ENCODE results near the gene SEMA4G.

The SEMA4G gene

DNA sequence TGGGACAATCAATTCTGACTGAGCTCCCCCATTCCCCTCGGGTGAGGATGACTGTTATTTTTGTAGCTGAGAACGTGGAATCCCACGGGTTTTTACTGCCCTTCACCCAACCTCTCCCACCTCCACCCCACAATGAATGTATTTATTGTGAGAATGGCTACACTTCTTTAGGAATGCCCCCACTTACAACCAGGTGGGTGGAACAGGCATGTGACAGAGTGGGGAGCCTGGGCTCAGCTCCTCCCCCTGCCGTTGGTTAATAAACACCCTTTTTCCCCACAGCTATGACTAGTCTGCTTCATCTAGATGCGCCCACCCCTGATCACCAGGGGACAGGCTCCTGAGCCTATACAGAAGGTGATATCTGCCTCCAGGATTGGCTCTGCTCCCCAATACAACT, 16.0 kb downstream of the SEMA4G start:
- peak in 1 of 10 donors; percentile 59 for DNase-seq
- intact Hi-C loops (cut with DNase I): loop anchor here (10.0 kb wide), 1 partner anchor 71 kb away; the partner anchor contains the start of gene SLF2

DNA sequence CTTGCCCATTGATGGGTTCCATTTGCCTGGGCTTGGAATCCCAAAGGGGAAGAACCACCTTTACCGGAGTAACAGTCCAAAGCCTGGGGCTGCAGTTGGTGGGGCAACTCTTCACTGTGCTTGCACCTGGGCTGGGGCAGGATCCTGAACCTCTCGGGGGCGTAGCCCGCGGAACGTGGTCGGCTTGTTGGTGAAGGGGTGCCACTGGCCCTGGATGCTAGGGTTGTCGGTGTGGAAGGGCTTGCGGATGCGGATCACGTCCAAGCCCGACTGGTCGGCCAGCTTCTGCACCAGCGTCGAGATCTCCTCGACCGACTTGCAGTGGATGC, 17.3 kb downstream of the SEMA4G start:
- peak in 2 of 10 donors; percentile 70 to 81 for DNase-seq
- intact Hi-C loops (cut with DNase I): loop anchor here (10.0 kb wide), 1 partner anchor 72 kb away; the partner anchor contains the start of gene SLF2

DNA sequence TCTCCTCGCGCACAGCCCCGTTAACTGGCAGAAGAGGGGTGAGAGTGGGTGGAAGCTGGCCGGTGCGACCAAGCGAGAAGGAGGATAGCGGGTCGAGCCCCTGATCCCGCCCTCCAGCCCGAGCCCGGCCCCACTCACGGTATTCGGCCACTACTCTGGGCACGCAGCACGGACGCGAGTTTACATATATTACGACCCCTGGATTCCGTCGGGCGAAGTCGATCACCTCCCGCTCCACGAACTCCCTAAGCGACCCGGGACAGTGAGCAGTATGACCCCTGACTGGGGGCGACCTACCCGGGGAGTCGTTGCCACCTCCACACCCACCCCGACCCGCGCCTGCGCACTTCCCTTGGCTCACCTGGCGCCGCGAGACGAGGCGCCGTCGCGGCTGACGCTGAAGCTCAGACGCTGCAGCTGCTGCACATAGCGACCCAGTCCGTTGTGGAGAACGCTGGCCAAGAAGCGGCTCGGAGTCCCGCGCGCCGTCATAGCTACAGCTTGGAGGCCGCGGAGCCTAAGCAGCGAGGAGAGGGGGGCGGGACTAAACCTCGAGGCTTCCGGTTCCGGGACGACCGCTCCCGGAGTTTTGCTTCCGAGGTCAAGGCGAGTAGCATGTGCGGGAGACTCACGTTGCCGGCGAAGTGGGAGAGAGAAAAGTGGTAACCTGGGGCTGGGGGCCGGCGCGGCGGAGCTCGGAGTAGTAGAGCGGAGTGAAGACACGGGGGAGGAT, 17.8 kb downstream of the SEMA4G start, which contains the start of the genes MRPL43 and TWNK:
MRPL43 (minus strand) TSS at position 546 of the 733 bp plus-strand sequence; CDS start at position 492, 54 bp downstream.
TWNK (plus strand) TSS at position 592 of the 733 bp plus-strand sequence. CDS start 668 bp downstream, outside the sequence.
- intact Hi-C loops (cut with DNase I): loop anchor here (10.0 kb wide), 1 partner anchor 72 kb away; the partner anchor contains the start of gene SLF2
- peak; percentile 87 to 99 (median 91) for DNase-seq

DNA sequence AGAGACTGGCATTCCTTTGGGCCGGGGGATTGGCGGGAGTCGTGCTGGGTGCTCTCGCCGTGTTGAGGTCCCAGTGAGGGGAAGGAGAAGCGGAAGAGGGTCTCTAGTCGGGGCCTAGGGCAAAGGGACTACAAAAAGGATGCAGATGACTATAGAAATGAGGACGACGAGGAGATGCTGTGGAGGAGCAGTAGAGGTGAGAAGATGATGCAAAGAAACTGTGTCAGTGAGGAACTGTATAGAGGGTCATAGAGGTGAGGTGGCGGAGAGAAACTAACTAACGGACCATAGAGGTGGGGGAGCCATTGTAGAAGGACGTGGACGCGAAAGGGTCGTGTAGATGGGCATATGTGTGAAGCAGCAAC, 18.4 kb downstream of the SEMA4G start:
- peak in 1 of 10 donors; percentile 1 for DNase-seq
- intact Hi-C loops (cut with DNase I): loop anchor here (10.0 kb wide), 1 partner anchor 73 kb away; the partner anchor contains the start of gene SLF2

DNA sequence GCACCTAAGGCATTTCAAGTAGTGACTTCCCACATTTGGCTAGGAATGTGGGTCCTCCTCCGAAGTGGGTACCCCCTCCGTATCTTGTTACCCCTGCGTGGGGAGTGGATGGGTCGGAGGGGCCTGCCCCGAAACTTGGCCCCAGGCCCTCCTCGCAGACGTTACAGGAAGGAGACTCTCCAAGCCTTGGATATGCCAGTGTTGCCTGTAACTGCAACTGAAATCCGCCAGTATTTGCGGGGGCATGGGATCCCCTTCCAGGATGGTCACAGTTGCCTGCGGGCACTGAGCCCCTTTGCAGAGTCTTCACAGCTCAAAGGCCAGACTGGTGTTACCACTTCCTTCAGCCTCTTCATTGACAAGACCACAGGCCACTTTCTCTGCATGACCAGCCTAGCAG, 18.9 kb downstream of the SEMA4G start:
- peak in 2 of 10 donors; percentile 16 to 69 for DNase-seq
- intact Hi-C loops (cut with DNase I): loop anchor here (10.0 kb wide), 1 partner anchor 73 kb away; the partner anchor contains the start of gene SLF2

DNA sequence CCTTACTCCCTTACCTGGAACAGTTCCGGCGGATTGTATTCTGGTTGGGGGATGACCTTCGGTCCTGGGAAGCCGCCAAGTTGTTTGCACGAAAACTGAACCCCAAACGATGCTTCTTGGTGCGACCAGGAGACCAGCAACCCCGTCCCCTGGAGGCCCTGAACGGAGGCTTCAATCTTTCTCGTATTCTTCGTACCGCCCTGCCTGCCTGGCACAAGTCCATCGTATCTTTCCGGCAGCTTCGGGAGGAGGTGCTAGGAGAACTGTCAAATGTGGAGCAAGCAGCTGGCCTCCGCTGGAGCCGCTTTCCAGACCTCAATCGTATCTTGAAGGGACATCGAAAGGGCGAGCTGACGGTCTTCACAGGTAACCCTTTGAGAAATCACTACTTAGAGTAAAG, 19.8 kb downstream of the SEMA4G start:
- peak in 2 of 10 donors; percentile 12 to 63 for DNase-seq
- intact Hi-C loops (cut with DNase I): loop anchor here (10.0 kb wide), 1 partner anchor 74 kb away; the partner anchor contains the start of gene SLF2

DNA sequence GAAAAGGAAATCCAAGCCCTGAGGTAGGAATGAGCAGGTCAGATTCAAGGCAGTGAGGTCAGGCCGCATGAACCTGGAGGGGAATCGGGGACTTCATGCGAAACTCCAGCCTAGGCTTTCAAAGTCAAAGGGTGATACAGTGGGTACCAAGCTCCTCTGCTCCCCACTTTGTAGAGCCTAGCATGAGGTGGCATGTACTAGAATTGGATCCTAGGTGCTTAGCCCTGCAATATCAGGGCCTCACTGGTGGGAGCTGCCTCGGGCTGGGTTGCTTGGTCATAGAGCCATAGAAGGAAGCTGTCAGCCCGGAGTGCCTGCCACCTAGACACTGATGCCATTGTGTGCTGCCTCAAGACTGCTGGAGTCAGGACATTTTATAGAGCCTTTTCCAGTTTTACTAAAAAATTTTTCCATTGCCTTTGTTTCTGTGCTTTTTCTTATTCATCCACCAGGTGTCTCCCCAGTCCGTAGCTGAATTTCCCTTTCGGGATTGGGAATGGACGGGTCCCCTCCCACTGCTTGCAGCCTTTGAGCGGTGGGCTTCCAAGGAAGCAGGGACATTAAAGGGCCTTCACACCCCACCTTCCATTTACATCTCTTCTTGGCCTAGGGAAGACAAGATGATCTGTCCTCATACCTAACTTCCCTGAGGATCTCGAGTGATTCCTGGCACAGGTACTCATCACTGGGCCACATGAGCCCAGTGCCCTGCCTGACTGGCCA, 24.8 kb downstream of the SEMA4G start:
- intact Hi-C loops (cut with DNase I): loop anchor here (1.0 kb wide), 1 partner anchor 20 kb away; no protein-coding TSS in a partner anchor

DNA sequence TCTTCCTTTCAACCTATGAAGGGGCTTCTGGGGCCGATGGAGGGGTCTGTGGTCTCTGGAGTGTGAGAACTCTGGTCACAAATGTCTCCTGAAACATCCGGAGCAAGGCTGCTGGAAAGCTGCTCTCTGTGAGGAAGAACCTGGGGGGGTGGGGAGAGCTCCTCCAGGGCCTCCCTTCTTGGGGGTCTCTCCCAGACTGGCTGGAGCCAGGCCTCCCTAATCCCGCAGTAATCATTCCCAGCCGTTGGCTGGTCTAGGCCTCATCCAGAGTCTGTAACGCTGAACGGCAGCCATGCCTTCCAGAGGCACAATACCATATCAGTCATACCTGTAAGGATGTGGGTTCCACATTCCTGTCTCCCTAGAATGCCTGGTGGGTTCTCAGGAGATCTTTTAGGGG, 25.9 kb downstream of the SEMA4G start:
- DNase-seq: no peak
- intact Hi-C loops (cut with DNase I): no loop called here

More for the DNA sequence above, 24.8 kb downstream of the SEMA4G start:
- DNase-seq: peak in 2 of 10 donors; percentile 48 to 52

DNA sequence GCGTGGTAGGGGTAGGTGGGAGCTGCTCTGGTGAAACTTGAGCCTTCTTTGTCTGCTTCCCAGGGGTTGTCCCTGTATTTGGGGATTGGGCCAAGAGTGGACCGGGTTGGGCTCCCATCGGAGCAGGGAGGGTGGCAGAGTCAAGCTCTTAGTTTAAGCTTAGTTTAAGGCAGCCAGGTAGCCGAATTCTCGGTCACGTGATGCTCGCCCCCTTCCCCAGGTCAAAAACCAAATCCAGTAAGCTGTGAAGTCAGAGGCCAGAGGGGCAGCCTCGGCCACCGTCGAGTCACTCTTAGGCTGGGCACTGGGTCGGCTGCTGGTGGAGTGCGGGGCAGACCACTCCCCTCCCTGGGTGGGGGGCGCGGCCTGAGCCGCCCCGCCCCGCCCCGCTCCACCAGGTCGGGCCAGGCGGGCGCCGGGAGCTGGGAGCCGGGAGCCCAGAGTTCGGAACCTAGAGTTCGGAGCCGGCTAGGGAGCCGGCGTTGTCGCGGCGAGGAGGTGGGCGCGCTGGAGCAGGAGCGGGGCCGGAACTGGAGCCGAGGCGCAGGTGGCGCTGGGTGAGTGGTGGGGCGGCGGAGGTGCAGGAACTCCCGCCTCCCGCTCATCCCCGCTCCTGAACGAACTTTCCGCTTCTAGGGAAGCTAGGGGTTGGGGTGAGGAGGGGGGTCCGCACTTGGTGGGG, 27.5 kb downstream of the SEMA4G start:
- intact Hi-C loops (cut with DNase I): no loop called here
- no peak for DNase-seq

DNA sequence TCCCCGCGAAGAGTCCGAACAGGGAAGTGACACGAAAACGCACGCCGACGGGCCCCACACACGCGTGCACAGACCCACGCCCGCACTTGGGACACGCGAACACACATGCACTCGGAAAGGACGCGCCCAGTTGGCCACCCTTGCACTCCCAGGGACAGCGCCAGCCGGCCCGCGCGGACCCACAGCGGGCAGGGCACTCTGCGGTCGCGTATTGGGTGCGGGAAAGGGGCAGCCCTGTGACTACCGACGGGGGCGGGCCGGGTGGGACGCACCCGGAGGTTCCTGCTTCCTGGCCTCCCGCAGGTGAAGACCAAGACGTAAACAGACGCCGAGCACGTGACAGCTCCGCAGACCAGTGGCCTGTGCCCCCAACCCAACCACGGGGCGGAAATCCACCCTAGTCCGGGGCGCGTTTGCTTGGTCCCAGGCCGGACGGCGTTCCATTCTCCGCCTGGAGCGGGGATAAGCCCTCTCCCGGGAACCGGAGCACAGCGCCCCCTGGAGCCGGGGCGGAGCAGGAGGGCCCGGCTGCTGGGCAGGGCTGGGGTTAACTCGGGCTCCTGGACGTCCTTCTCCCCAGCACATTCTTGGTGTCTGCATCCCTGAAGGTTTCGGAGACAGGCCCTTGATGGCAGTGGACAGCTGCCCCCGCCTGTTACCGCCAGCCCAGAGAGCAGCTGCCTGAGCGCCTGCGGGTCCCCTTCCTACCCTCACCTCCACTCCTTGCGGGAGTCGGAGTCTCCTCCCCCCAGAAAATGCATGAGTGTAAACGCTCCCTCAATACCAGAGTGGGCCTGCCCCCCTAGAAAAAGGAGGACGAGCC, 28.3 kb downstream of the SEMA4G start:
- intact Hi-C loops (cut with DNase I): no loop called here
- peak in 8 of 10 donors; percentile 37 to 94 (median 64) for DNase-seq

DNA sequence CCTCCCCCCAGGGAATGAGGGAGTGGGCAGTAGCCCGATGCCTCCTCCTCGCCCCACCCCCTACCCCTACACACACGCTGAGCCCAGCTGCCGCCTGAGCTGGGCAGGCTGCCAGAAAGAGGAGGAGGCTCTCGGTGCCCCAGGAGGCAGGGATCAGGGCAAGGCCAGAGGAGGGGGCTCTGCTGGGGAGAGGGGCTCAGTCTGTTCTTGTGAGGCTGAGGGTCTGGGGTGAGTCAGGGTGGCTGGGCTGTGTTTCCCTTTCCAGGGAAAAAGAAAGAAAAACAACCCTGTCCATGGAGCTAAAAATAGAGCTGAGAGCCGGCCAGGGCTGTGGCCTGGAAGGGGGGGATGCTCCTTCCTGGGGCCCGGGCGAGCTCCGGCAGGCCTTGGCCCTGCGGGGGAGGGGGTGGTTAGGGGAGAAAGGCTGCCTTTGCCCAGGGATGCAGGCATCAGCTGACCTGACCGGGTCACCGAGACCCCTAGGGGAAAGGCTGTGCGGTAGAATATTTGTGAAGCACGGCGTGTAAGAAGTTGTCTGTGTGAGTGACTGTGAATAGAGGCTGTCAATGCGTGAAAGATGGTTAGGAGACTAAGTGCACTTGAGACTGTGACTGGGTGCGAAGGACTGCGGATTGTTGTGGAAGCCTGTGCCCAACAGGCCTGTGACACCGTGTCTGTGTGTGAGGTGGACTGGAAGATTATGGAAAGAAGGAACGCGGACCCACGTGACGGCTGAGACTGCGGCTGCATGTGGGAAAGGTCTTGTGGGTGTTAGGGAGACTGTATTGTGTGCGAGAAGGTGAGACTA, 29.1 kb downstream of the SEMA4G start:
- intact Hi-C loops (cut with DNase I): no loop called here
- DNase-seq: peak in 9 of 10 donors; percentile 75 to 98 (median 86)

DNA sequence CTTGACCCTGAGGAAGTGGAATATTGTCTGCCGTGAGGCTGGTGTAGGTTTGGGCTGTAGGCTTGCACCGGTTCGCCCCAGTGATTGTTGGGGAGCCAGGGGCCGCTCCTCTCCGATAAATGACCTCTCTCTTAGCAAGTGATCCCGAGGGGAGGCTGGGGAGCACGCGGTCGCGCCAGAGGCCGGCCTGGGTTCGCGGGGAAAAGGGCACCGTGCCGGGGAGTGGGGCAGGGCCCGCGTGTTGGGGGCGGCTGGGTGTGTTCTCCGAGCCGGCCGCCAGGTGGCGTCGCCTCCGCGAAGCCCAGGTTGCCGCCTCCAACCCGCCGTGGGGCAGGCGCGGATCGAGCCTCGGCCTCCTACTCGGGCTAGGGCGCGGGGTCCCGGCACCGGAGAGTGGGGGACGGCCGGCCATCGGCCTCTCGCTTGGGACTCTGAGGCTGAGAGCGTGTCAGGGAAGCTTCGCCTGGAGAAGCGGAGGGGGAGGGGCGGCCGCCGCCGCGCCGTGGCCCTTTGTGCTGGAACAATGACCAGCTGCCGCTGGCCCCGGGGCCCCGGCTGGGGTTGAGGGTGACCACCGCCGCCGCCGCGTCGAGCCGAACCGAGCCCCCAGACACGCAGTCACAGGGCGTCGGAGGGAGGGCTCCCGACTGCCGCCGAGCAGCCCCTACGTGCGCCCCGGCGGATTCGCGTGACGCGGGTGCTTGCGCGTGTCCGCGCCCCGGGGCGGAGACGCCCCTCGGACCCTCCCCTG, 29.9 kb downstream of the SEMA4G start:
- DNase-seq: peak; percentile 76 to 97 (median 82)
- intact Hi-C loops (cut with DNase I): no loop called here

DNA sequence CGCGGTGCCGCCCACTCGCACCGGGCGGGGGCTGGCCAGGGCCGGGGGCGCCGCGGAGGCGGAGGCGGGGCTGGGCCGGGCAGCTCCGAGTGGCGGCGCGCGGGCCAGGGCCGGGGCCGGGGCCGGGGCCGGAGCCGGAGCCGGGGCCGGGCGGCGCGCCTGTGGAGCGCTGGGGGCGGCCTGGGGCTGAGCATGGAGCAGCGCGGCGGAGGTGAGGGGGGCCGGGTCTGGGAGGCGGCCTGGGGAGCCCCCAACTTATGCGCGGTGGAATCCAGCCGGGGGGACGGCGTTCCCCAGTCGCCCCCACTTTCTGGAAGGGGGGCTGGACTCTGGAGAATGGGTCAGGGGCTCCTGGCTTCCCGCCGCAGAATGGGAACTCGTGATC, 30.4 kb downstream of the SEMA4G start, which contains the start of gene LZTS2:
LZTS2 (plus strand) TSS at position 67 of the 385 bp plus-strand sequence. CDS start 2,731 bp downstream, outside the sequence.
- intact Hi-C loops (cut with DNase I): no loop called here
- no peak for DNase-seq

DNA sequence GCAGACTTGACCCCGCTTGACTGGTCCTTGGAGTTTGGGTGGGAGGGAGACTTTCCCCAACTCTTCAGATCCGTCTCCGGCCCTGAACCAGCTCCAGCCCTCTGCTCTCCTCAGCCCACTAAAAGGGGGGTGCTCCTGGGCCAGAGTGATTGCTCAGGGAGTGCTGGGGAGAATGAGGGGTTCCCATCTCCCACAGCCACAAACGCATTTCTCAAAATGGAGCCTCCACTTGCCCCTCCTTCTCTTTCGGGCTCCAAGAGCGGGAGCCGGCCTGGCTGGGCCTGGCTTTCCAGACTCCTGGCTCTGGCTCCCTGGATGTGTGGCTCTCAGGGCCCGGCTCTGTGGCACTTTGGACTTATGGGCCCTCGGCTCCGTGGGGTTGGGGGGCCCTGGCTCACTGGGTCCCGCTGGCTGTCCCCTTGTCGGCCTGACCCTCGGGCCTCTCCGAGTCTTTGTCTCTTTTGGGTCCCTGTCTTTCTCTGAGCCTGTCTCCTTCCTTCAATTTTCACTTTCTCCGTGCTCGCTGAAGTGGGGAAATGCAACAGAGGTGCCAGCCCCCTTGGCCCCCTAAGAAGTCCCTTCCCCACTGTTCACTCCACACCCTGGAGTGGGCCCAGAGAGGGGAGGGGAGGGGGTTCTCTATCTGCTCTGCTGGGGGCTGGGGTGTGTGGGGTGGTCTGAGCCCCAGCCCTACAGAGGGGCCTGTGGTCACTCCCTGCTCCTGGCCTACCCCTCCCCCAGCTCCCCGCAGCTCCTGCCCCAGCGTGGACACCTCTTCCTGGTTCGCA, 31.0 kb downstream of the SEMA4G start:
- peak in 4 of 10 donors; percentile 38 to 91 (median 68) for DNase-seq

DNA sequence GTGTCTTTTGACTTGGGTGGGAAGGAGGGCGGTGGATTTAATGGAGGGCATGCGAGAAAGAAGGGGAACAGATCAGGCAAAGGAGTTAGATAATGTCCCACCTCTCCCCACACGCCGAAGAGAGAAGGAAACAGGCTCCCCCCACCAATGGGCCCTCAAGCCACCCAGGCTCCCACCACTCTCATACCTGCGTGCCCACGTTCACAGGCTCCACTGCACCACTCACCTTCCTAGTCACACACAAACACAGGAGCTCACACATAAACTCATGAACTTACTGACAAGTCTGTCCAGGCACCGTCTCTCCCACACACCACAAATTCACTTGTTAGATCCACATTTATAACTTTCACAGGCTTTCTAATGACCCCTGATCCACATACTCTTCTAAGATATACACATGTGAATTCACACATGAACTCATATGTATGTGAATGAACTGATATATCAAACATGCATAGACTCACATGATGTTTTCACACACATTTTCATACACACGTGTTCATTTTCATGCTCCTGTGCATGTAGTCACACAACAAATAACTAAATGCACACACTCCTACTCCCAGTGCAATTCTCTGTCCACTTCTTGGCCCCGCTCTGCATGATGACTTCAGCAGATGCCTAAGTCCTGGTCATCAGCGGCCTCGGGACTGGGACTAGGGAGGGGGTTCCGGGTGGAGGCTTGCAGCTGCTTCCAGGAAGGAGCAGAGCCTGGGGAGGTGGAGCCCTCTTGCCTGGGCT, 31.8 kb downstream of the SEMA4G start:
- intact Hi-C loops (cut with DNase I): no loop called here
- DNase-seq: peak in 8 of 10 donors; percentile 43 to 96 (median 75)

More for the DNA sequence above, 31.0 kb downstream of the SEMA4G start:
- intact Hi-C loops (cut with DNase I): no loop called here

DNA sequence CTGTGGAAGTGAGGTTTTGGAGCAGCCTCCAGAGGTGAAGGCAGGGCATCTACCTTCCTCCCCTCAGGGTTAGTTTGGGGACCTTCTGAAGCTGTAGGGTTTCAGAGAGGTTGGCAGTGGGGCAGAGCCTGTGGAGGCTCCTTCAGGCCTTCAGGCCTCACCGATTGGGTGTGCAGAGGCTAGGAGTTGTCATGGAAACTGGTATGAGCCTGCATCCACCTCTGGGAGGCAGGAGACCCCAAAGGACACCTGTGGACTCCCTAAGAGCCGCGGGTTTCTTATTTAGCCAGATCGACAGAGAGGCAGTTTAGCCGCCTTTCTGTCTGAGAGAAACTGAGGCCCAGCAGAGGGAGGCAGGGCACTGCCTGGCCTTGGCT, 32.3 kb downstream of the SEMA4G start:
- no peak for DNase-seq

More for the DNA sequence above, 32.3 kb downstream of the SEMA4G start:
- intact Hi-C loops (cut with DNase I): no loop called here
